Measurements from ENCODE around the gene LDLRAP1.
"Not testable (repeated sequence)": the region's sequence is repeated elsewhere in the genome, so short reads cannot be mapped to it uniquely, and the experiment has no call there.

The LDLRAP1 gene, protein sequence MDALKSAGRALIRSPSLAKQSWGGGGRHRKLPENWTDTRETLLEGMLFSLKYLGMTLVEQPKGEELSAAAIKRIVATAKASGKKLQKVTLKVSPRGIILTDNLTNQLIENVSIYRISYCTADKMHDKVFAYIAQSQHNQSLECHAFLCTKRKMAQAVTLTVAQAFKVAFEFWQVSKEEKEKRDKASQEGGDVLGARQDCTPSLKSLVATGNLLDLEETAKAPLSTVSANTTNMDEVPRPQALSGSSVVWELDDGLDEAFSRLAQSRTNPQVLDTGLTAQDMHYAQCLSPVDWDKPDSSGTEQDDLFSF

DNA sequence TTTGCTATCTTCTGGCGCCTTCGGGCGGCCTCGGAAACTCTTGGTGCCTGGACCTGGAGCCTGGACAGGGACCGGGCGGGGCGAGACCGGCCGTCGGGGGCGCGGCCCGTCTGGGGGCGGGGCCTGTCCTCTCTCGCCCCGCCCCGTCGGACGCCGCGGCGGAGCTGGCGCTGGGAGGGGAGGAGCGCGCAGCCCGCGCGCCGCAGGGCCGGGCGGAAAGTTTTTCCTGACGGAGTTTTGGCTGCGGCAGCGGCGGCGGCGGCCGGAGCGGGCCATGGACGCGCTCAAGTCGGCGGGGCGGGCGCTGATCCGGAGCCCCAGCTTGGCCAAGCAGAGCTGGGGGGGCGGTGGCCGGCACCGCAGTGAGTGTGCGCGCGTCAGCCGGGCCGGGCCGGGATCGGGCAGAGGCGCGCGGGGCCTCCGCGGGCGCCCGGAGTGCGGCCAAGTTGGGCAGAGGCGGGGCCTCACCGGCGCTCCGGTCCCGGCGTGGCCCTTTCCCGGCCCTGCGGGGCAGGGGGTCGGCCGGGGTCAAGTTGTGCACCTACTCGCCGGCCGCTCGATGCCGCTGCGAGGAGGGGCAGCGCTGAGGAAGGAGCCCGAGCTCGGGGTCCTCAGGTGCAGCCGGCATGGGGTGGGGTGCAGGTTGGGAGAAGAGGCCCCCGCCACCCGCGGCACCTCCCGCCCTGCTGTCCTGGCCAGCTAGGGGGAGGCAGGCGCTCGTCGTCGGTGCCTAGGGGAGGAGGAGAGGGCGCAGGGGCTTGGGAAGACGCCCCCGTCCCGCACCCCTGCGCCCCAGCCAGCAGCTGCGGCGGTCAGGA, at the start of gene LDLRAP1:
Gene LDLRAP1 (plus strand): TSS at position 182 of the 818 bp plus-strand sequence. CDS start 93 bp downstream, at position 275.
- peak; percentile 5 to 23 for DNase-seq

DNA sequence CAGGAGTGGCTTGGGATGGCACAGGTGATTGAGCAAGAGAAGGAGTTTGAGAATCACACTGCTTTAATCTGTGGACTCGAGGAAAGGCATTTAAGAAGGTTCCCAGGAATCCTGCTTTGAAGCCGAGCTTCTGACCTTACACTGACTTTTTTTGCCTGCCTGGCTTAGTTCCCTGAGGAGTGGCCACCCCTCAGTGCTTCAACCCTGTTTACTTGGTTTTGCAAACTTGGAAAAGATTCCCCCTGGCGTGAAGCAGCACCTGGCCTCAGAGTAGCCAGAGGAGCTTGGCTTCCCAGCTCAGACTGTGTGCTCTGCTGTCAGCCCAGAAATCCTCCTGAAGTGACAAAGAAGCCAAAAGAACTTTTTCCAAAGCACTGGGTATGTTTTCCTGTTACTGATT, 48.5 kb upstream of the LDLRAP1 start:
- DNase-seq = no peak

DNA sequence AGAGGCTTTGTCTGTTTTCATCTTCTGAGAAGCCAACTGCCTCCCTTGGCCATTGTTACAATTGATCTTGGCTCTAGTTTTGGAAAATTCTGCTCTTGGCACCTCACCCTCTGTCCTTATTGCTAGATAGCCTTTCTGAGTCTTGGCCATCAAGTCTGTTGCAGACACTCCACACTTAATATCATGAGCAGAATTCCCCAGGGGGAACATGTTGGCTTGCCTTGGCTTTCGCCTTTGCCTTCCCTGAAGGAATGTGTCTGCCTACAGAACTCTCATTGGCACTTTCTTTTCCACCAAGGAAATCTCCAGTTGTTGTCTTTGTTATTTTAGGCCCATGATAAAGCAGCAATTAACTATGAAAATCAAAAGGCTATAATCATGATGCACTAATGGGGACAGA, 42.7 kb upstream of the LDLRAP1 start:
- no peak for DNase-seq

DNA sequence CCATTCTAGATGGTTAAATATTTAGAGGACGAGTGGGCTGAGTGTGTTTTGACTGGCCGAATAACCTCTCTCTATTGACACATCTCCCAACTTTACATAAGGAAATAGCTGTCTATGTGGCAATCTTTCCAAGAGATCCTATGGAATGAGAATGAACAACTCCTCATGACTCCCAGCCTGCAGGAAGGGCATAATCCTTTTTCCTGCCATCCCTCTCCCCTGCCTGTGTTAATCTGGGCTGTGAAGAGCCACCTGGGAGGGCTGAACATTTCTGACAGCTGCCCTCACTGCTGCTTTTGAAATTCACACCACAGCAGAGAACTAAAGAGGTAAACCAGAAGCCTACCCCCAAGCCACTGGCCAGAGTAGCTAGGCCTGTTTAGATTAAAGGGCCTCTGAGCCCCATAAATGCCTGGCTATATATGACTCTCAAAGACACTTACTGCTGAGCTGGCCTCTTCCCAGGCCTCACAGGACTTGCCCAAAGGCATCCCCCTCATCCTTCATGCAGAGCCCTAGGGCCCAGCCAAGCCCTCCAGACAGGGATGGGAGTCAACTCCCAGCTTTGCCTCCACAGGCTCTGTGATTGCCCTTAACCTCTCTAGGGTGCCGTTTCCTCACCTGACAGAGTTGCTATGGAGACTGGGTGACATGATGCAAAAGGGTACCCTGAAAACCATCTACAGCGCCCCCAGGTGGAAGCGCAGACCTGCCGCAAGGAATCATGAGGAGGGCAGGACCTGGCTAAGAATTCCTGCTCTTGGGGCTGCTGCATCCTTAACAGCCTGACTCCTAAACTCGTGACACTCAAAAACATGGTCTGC, 42.0 kb upstream of the LDLRAP1 start:
- no peak for DNase-seq

DNA sequence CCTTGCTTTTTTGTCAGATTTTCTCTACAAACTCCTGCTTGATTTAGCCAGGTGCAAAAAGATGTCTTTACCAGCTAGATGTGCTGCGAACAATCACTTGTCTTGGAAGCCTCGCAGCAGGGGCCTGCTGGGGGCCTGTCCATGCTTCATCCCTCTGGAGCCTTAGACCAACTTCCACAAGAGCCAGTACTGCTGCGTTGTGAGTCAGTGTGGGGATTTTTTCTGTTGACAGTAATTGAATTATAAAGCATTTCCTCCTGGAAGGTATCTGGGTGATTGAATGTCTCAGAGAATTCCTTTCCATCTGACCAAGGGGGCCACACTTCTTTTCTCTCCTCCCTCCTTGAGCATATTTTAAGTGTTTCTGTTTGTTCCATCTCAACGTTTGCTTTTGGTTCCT, 40.4 kb upstream of the LDLRAP1 start:
- no peak for DNase-seq

DNA sequence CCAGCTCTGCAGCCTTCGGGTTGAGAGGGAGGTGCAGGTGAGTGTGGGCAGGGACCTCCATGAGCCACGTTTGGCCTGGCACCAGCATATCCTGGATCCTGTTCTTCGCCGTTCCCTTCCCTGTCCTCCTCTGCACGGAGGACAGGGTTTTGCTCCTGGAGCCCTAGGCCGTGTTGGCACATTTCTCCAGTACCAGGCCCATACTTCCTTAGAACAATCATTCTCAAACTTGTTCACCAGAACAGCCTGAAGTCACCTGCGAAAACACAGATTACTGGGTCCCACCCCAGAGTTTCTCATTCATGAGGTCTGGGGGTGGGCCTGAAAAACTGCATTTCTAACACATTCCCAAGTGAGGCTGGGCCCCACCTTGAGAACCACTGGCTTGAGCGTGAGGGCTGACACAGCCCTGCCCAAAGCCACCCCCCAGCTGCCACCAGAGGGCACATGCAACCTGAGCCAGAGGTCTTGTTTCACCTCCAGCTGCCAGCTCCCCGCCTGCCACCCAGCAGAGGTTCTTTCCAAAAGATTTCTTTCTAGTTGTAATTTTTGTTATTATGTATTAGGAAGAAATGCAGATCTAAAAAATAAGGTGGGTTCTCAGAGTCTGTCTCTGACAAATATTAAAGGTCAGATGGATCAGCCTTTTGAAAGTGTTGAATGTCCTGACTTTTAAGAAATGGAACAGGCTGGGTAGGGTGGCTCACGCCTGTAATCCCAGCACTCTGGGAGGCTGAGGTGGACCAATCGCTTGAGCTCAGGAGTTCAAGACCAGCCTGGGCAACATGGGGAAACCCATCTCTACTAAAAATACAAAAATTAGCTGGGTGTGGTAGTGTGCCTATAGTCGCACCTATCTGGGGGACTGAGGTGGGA, 39.6 kb upstream of the LDLRAP1 start:
- DNase-seq = peak; percentile 10 to 13

DNA sequence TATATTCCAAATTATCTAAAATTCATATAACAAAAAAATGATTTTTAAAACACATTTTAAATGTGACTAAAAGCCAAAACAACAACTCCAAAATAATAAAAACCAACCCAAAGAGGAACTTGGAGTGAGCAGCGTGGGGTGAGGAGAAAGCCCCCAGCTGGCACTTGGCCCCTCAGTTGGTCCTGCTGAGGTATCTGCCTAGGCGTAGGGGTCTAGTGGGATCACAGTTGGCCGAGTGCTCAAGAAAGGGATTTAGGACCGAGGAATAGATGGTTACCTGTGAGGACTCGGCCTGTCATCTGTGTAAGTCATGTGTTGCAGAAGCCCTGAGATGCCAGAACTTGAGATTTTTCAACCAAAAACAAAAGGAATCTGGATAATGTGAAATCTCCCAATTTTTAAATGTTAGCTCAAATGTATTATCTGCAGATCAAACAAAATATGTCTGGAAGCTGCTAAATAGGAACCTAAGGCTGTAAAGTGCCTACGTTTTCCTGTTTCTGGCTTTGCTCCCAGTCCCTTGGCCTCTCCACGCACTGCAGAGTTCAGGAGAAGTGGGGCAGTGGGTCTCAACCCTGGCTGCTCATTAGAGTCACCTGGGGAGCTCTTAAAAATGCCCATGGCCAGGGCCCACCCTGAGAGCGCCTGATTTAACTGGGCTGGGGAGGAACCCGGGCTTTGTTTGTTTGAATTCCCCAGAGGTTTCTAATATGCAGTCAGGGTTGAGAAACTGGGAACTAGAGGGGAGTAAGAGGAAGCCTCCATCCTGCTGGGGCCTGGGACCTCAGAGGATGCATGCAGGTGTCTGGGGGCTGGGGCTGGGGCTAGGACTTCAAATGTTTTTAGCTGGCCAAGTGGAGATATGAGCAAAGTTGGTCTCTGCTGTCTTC, 38.5 kb upstream of the LDLRAP1 start:
- DNase-seq = no peak

DNA sequence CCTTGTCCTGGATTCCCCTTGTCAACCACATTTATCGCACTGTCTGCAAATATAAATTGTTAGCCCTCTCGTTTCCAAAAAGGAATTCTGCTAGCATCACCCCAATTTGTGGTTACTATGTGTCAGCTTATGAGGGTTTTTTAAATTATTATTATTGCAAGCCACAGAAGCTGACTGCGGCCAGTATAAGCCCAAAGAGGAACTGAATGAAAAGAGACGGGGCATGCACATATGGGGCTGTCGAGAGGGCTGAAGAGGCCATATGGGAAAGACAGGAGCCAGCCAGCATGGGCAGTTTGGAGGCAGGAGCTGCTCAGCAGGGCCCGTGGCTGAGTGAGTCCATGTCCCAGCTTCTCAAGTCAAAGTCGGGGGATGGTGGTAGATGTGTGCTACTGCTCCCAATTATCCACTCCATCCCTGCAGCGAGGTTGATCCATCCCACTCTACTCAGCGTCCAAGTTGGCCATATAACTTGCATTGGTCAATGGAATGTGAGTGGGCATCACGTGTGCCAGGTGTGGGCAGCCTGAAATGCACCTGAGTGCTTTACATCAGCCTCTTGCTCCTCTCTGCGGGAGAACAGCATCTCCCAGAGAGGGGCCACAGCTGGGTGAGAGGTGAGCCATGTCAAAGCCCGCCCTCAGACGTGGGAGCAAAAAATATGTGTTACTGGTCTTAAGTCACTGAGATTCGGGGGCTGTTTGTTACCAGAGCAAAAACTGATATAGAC, 37.6 kb upstream of the LDLRAP1 start:
- no peak for DNase-seq

DNA sequence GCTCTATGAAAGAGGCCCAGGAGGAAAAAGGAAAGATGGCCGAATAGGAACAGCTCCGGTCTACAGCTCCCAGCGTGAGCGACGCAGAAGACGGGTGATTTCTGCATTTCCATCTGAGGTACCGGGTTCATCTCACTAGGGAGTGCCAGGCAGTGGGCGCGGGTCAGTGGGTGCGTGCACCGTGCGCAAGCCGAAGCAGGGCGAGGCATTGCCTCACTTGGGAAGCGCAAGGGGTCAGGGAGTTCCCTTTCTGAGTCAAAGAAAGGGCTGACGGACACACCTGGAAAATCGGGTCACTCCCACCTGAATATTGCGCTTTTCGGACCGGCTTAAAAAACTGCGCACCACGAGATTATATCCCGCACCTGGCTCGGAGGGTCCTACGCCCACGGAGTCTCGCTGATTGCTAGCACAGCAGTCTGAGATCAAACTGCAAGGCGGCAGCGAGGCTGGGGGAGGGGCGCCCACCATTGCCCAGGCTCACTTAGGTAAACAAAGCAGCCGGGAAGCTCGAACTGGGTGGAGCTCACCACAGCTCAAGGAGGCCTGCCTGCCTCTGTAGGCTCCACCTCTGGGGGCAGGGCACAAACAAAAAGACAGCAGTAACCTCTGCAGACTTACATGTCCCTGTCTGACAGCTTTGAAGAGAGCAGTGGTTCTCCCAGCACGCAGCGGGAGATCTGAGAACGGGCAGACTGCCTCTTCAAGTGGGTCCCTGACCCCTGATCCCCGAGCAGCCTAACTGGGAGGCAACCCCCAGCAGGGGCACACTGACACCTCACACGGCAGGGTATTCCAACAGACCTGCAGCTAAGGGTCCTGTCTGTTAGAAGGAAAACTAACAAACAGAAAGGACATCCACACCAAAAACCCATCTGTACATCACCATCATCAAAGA, 36.6 kb upstream of the LDLRAP1 start:
- not testable (repeated sequence) for DNase-seq

DNA sequence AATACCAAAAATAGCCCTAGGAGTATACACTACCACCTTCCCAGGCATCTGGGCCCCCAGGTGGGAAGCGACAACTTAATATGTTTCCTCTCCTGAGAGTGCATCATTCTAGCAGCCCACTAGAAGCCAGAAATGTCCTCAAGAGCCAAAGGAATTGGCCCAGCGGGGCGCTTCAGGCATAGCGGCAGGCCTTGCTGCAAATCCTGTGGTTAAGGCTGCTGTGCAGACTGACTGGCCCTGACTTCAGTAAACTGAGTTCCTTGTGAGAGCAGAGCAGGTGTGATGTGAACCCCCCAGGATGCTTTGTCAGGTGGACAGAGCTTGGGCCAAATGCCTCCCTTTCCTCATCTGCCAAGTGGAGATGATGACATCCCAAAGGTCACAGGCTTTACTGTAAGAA, 29.7 kb upstream of the LDLRAP1 start:
- no peak for DNase-seq

DNA sequence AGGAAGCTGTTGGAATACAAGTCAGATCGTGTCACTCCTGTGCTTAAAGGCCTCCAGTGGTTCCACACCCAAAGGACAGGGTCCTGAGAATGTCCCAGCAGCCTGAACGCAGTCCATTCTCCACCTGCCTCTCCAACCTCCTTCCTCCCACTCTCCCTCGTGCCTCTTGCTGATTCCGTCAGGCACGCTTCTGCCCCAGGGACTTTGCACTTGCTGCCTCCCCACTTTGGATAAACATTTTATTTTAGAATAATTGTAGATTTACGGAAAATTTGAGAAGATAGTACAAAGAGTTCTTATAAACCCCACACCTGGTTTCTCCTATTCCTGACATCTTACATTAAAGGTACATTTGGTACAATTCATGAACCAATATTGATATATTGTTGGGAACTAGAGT, 28.4 kb upstream of the LDLRAP1 start:
- no peak for DNase-seq

DNA sequence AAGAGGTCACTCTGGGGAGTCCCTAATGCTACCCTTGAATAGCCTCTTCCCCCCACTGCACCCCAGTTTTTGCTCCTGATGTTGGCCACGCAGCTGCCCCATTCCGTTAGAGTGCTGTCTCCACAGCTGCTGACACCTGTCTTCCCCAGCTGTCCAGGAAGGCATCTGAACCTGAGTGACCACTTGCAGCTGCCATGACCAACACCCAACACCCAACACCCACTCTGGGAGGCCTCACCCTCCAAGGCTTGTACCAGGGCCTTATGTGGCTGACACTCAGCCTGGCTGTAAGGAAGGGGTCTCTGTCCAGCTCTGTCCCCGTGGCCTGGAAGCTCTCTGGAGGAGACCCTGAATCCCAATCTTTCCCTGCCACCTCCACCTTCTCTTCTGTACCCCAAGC, 26.7 kb upstream of the LDLRAP1 start:
- no peak for DNase-seq

DNA sequence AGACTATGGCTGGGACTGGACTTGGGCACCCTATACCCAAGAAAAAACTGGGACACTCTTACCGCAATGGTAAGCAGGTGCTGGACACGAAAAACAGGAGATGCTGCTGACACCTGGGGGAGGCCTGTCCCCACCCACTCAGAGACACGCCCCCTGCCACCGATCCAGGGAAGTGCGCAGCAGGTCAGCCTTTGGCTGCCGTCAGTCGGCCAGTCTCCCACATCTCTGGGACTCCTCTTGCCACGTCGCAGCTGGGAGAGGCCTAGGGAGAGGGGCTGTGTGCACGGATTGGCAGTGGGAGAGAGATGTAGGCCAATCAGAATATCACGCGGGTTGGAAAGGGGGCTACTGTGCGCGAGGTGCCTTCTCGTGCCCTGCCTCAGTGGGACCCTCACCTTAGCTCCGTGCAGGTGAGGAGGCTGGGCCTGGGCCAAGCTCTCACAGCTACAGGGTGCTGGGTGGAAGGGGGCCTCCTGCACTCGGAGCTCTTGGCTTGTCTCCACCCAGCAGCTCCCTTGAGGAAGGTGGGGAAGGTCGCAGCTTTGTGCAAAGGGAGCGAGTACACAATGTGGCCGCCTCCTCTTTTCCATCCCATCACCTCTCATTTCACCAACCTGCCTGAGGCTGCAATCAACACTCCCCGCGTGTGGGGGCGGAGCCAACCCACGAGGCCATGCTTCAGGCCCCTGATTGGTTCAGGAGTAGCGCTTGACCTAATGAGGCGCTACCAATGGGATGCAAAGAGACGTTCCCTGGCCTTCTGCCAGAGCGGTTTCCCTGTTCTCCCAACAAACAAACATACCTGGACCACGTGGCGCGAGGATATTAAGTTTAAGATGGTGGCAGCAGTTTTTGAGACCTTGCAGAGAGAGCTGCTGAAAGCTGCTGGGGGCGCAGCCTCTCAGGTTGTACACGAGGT, 25.7 kb upstream of the LDLRAP1 start:
- DNase-seq = no peak

DNA sequence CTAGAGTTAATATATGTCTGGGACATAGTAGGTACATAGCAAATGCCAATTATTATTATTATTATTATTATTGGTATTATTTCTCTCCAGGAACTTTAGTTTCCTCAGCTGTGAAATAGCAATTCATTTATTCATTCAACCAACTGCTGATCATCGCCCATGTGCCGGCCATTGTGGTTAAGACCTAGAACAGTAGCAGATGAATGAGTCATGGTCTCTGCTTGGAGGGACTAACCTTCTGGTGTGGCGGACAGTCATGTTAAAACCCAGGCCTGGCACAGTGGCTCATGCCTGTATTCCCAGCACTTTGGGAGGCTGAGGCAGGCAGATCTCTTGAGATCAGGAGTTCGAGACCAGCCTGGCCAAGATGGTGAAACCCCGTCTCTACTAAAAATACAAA, 23.8 kb upstream of the LDLRAP1 start:
- no peak for DNase-seq

DNA sequence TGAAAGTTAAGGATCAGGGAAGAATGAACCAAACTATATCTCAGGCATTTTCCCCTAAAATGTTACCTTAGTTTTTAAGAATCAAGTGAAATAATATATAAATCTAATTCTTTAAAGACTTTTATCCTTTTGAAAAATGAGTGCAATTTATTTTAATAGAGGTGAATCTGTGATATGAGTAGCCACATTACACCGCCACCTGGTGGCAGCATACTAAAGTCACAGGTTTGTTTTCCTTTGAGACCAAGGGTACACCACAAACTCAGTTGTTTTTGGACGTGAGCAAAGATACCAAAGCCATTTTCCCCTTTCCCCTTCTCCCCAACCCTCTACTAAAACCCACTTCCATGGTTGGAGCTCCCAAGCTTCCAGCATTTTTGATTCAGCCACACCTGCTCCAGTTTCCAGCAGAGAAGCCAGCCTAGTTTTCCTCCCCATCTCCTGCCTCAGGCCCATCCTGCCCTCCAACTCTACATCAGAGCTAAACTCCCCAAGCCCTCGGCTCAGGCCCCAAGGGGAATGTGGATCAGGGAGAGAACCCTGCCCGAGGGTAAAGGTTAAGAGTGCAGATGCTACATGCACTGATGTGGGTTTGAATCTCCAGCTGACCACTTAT, 22.9 kb upstream of the LDLRAP1 start:
- DNase-seq = peak; percentile 24 to 38

DNA sequence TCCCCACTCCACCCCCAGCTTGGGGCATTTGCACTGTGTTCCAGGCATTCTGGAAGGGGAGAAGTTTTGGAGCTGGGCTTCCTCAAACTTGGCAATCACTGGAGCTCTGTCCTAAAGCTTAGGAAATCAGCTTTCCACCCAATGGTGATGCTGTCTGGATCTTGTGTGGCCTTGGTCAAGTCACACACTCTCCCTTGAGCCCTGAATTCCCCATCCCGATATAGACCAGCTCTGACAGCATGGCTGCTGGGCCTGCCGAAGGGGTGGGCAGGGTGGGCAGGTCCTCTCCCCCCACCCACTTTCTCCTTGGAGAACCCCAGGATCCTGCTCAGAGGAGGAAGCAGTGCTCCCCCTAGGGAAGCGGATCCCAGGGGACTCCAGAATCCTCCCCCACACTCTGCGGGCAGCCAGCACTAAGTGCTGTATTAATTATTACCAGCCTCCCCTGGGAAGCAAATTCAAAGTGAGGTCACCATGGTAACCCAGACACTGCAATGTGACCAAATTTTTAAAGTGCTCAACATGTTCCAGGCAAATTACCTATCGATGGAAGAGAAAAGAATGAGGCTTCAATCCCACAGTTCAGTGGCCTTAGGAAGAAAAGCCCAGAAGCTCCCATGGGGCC, 21.3 kb upstream of the LDLRAP1 start:
- DNase-seq = no peak

DNA sequence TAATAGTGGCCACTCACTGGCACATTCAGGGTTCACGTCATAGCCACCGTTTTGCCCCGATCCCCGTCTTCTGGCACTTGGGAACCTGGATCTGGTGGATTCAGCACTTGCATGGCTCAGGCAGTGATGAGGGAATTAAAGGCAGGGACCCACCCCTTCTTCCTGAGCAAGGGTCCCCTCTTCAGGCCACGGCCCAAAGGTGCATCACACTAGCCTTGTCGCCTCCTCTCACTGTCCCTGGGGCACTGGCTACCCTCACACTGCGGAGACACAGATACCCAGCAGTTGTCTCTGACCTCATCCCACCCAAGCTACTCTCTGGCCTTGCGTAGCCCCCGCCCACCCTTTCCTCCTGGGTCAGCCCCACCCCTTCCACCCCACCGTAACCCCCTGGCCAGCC, 19.9 kb upstream of the LDLRAP1 start:
- DNase-seq = no peak

All from AML-193 (cell line).